Measurements from ENCODE around the gene LCN12.

Gene LCN12

GRCh38 chr9:136951541-136952320, at the start of gene LCN12:
Gene LCN12 (plus strand): TSS chr9:136952273. CDS start chr9:136952328, 55 bp downstream.
- no peak within 1 kb of the TSS for H3K4me3 ChIP-seq (ENCODE audit: low read depth, low read length)
- TF ChIP-seq CTCF (IDR thresholded peaks at IDR 0.05; ENCODE audit: borderline replicate concordance, insufficient read depth, low read depth, low read length), result no peak

GRCh38 chr9:136903041-136903554, 49.0 kb upstream of the LCN12 start:
- no peak overlapping the region for H3K4me3 ChIP-seq (ENCODE audit: low read depth, low read length)
- no peak for TF ChIP-seq CTCF (IDR thresholded peaks at IDR 0.05; ENCODE audit: borderline replicate concordance, insufficient read depth, low read depth, low read length)

- no peak overlapping the region for H3K4me3 ChIP-seq (ENCODE audit: low read depth, low read length)
- no peak for TF ChIP-seq CTCF (IDR thresholded peaks at IDR 0.05; ENCODE audit: borderline replicate concordance, insufficient read depth, low read depth, low read length)
Measured at GRCh38 chr9:136906266-136906665, 45.8 kb upstream of the LCN12 start.

GRCh38 chr9:136907011-136907914, 44.8 kb upstream of the LCN12 start:
- no peak overlapping the region for H3K4me3 ChIP-seq (ENCODE audit: low read depth, low read length)

GRCh38 chr9:136910197-136910900, 41.7 kb upstream of the LCN12 start:
- TF ChIP-seq CTCF (IDR thresholded peaks at IDR 0.05; ENCODE audit: borderline replicate concordance, insufficient read depth, low read depth, low read length), result no peak
- no peak overlapping the region for H3K4me3 ChIP-seq (ENCODE audit: low read depth, low read length)

More at GRCh38 chr9:136907011-136907914, 44.8 kb upstream of the LCN12 start:
- TF ChIP-seq CTCF (IDR thresholded peaks at IDR 0.05; ENCODE audit: borderline replicate concordance, insufficient read depth, low read depth, low read length), result no peak

- H3K4me3 ChIP-seq (ENCODE audit: low read depth, low read length), result no peak overlapping the region
- TF ChIP-seq CTCF (IDR thresholded peaks at IDR 0.05; ENCODE audit: borderline replicate concordance, insufficient read depth, low read depth, low read length), result no peak; the same call in 1 of the 2 replicates
Measured at GRCh38 chr9:136910901-136911245, 41.2 kb upstream of the LCN12 start.

Data from GM12875 (cell line).